WI38 (cell line): ENCODE results near the gene RBP3.

Source experiments
- H3K4me3 ChIP-seq: 2 replicates; pipeline ENCODE4 v1.5.1; 2011; ENCODE audit warnings: low read depth, mild to moderate bottlenecking, control low read depth, low read length
- CTCF ChIP-seq: IDR thresholded peaks from 2 replicates; pipeline ENCODE4 v1.5.1; 2012; ENCODE audit warnings: low read depth, mild to moderate bottlenecking, control low read depth, low read length

The RBP3 gene

GRCh38 chr10:47372726-47373125 lies 24.6 kb downstream of the RBP3 start:
- TF ChIP-seq CTCF: no peak
- no peak overlapping the region for H3K4me3 ChIP-seq

GRCh38 chr10:47374611-47375536 lies 26.7 kb downstream of the RBP3 start:
- no peak for TF ChIP-seq CTCF
- H3K4me3 ChIP-seq: no peak overlapping the region

GRCh38 chr10:47376522-47377220 lies 28.5 kb downstream of the RBP3 start:
- no peak for TF ChIP-seq CTCF
- H3K4me3 ChIP-seq: no peak overlapping the region

GRCh38 chr10:47378183-47378510 lies 30.0 kb downstream of the RBP3 start:
- TF ChIP-seq CTCF: no peak

GRCh38 chr10:47378606-47379444 lies 30.7 kb downstream of the RBP3 start:
- H3K4me3 ChIP-seq: no peak overlapping the region
- no peak for TF ChIP-seq CTCF

More at GRCh38 chr10:47378183-47378510, 30.0 kb downstream of the RBP3 start:
- no peak overlapping the region for H3K4me3 ChIP-seq

- no peak for TF ChIP-seq CTCF
- no peak overlapping the region for H3K4me3 ChIP-seq
Observed at GRCh38 chr10:47379445-47379785, 31.3 kb downstream of the RBP3 start.
